ENCODE data around the gene GTPBP4.
"Not testable (repeated sequence)": the region's sequence is repeated elsewhere in the genome, so short reads cannot be mapped to it uniquely, and the experiment has no call there.

GTPBP4 gene

DNA sequence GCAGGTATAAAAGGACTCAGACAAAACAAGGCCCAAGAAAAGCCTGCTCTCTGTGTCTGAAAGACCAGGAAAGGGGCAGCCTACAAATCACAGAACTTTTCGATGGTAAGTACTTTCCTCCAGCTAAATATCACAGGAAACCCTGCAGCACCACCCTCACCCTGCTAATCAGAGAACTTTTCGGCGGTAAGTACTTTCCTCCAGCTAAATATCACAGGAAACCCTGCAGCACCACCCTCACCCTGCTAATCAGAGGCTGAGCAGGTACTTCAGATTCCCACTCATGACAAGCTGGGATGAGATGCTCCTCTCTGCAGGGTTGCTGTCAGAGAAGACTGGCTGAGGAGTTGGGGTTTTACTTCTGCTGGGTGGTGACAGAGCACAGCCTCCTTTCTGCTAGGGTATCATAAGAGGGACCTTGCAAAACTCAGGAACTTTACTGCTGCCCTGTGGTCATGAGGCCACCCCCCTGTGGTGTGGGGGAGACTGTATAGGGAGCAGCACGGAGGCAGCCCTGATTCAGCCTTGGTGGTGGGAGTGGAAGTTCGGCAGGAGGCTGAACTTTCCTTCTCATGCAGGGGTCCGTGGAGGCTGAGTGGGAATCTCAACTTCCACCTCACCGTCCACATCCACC is 75.1 kb downstream of the GTPBP4 start:
- Mint-ChIP-seq H3K4me1 (ENCODE audit: low read depth) (peaks cover 82% of the 10 kb centered on the region), H3K36me3 (no peaks in the 10 kb centered on the region), H3K9me3 (ENCODE audit: low read depth) (no peaks in the 10 kb centered on the region), H3K27me3 (no peaks in the 10 kb centered on the region), H3K27ac (peak overlapping the region; percentile 86), H3K4me3 (peak overlapping the region; percentile 44)

DNA sequence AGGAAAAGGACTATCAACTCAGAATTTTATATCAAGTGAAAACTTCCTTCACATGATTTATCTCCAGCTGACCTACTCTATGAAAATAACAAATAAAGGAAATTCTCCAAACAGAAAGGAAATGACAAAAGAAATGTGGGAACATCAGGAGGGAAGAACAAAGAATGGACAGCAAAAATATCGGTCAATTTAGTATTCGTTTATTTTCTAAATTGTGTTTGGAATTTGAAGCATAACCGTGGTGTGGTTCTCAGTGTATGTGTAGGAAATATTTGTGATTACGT is 76.7 kb downstream of the GTPBP4 start:
- no peaks in the 10 kb centered on the region for H3K36me3 Mint-ChIP-seq
- peak overlapping the region; percentile 80 for H3K27ac Mint-ChIP-seq
- H3K4me1 Mint-ChIP-seq (ENCODE audit: low read depth) = peaks cover 84% of the 10 kb centered on the region
- H3K9me3 Mint-ChIP-seq (ENCODE audit: low read depth) = no peaks in the 10 kb centered on the region
- no peak overlapping the region for H3K4me3 Mint-ChIP-seq
- H3K27me3 Mint-ChIP-seq = no peaks in the 10 kb centered on the region

DNA sequence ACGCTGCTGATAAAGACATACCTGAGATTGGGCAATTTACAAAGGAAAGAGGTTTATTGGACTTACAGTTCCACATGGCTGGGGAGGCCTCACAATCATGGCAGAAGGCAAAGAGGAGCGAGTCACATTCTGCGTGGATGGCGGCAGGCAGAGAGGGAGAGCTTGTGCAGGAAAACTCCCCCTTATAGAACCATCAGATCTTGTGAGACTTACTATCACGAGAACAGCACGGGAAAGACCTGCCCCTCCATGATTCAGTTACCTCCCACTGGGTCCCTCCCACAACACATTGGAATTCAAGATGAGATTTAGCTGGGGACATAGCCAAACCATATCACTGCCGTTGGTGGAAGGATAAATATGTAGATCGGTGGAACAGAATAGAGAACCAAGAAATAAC is 78.5 kb downstream of the GTPBP4 start:
- H3K9me3 Mint-ChIP-seq (ENCODE audit: low read depth); H3K27me3 Mint-ChIP-seq; H3K36me3 Mint-ChIP-seq; H3K4me3 Mint-ChIP-seq: not testable (repeated sequence)
- H3K27ac Mint-ChIP-seq = peak overlapping the region; percentile 78
- H3K4me1 Mint-ChIP-seq (ENCODE audit: low read depth) = peaks cover 73% of the 10 kb centered on the region

DNA sequence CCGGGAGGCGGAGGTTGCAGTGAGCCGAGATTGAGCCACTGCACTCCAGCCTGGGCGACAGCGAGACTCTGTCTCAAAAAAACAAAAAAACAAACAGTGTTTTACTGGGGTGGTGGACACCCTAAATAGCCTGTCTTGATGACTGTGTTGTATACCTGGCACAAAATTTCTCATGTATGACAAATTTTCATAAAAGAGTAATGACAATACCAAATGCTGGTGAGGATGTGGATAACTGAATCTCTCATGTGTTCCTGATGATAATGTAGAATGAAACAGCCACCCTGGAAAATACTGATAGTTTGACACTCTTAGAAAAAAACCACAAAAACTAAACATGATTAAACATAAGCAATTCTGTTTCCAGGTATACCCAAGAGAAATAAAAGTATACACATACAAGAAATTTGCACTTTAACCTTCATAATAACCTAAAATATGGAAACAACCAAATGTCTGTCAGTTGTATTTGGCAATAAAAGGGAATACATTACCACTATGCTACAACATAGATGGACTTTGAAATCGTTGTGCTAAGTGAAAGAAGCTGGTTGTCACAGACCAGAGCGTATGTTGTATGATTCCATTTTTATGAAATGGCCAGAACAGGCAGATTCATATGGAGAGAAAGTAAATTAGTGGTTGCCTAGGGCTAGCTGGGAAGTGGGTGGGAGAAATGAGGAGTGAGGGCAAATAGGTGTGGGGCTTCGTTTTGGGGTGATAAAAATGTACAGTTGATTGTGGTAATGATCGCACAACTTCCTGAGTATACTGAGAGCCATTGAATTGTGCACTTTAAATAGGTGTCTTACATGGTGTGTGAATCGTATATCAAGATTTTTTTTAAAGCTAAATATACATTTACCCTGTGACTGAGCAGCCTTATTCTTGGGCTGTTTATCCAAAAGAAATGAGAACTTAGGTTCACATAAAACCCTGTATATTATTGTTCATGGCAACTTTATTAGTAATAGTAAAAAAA is 80.4 kb downstream of the GTPBP4 start:
- no peaks in the 10 kb centered on the region for H3K36me3 Mint-ChIP-seq
- H3K27me3 Mint-ChIP-seq = no peaks in the 10 kb centered on the region
- H3K9me3 Mint-ChIP-seq (ENCODE audit: low read depth) = no peaks in the 10 kb centered on the region
- H3K4me3 Mint-ChIP-seq = no peak overlapping the region
- peak overlapping the region; percentile 10 for H3K27ac Mint-ChIP-seq
- peaks cover 55% of the 10 kb centered on the region for H3K4me1 Mint-ChIP-seq (ENCODE audit: low read depth)
